ENCODE measurements around the gene DNAH6. TPM values are rescaled to one million over a fixed set of nuclear protein-coding genes. Genes with fewer than 3 reads are reported as not detected.
"Not testable (repeated sequence)": the region's sequence is repeated elsewhere in the genome, so short reads cannot be mapped to it uniquely, and the experiment has no call there.

The DNAH6 gene
- total RNA-seq, 2 experiments from 2014 or later: 0.21 to 0.54 TPM

DNA sequence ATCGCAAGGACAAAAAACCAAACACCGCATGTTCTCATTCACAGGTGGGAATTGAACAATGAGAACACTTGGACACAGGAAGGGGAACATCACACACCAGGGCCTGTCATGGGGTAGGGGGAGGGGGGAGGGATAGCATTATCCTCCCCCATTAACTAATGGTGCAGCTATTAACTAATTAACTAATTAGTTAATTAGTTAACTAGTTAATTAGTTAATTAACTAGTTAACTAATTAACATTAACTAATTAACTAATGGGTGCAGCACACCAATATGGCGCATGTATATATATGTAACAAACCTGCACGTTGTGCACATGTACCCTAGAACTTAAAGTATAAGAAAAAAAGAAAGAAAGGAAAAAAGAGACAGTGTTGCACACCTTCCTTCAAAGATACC, 352.0 kb downstream of the DNAH6 start:
- H3K9me3 Mint-ChIP-seq, H3K27ac Mint-ChIP-seq, DNase-seq, H3K27me3 Mint-ChIP-seq, H3K4me3 Mint-ChIP-seq: not testable (repeated sequence)
- peaks cover 70% of the 10 kb centered on the region for H3K36me3 Mint-ChIP-seq
- peaks cover 71% of the 10 kb centered on the region for H3K4me1 Mint-ChIP-seq

Other genes with a start within 250 kb of the DNAH6 start
- 10 to 100 TPM; 67.1 to 72.8 TPM for gene SUCLG1, start 57.2 kb upstream of the DNAH6 start, total RNA-seq

Measured in activated naive CD8-positive, alpha-beta T cell treated with anti-CD3 and anti-CD28 coated beads for 36 hours (primary cell).